OCI-LY3 (cell line): ENCODE data around the gene DNAJB13.

Experiments used
- H2AFZ ChIP-seq: fragments of 200-600, 300-600 bp; shearing (Covaris generic); 2 replicates; pipeline ENCODE4 v1.6.0; 2014; ENCODE audit warnings: antibody characterized with exemption, low read depth, low read length
- H3K27ac ChIP-seq: fragments of 200-600, 300-600 bp; sonication (generic); 2 replicates; pipeline ENCODE4 v1.5.1; 2014; ENCODE audit warnings: mild to moderate bottlenecking, low read length, moderate library complexity, mixed read lengths
- H3K27me3 ChIP-seq: fragments of 200-600, 300-600 bp; sonication (generic); 2 replicates; pipeline ENCODE4 v1.6.1; 2014; ENCODE audit warnings: low read depth, low read length, mixed read lengths
- H3K36me3 ChIP-seq: fragments of 200-600, 300-600 bp; sonication (generic); replicated peaks from 2 replicates; pipeline ENCODE3; 2014; ENCODE audit warnings: low read depth, low read length, mixed read lengths
- H3K4me1 ChIP-seq: fragments of 300-600, 200-600 bp; sonication (generic); 2 replicates; pipeline ENCODE4 v1.6.1; 2014; ENCODE audit warnings: low read length, mixed read lengths
- H3K4me2 ChIP-seq: fragments of 200-600, 300-600 bp; sonication (generic); 2 replicates; pipeline ENCODE4 v1.6.1; 2014; ENCODE audit warnings: low read length, mixed read lengths
- H3K4me3 ChIP-seq: fragments of 300-600, 200-600 bp; sonication (generic); 2 replicates; pipeline ENCODE4 v1.5.1; 2014; ENCODE audit warnings: antibody characterized with exemption, mild to moderate bottlenecking, low read length, moderate library complexity
- H3K79me2 ChIP-seq: fragments of 300-600, 200-600 bp; shearing (Covaris generic); 2 replicates; pipeline ENCODE4 v1.6.1; 2014; ENCODE audit warnings: mild to moderate bottlenecking, low read length, mixed read lengths
- H3K9ac ChIP-seq: fragments of 300-600, 200-600 bp; shearing (Covaris generic); 2 replicates; pipeline ENCODE4 v1.6.0; 2014; ENCODE audit warnings: mild to moderate bottlenecking, low read length, moderate library complexity
- H3K9me3 ChIP-seq: fragments of 200-600, 300-600 bp; shearing (Covaris generic); 2 replicates; pipeline ENCODE4 v1.6.1; 2014; ENCODE audit warnings: low read length, mixed read lengths; ENCODE audit not compliant: insufficient read depth
- H4K20me1 ChIP-seq: fragments of 200-600, 300-600 bp; sonication (generic); 2 replicates; pipeline ENCODE4 v1.6.1; 2016; ENCODE audit warnings: low read length, mixed read lengths; ENCODE audit not compliant: insufficient read depth
- EZH2phosphoT487 ChIP-seq: fragments of 200-600 bp; shearing (Covaris generic); IDR thresholded peaks from 2 replicates; pipeline ENCODE4 v1.6.1; 2018; ENCODE audit warnings: antibody characterized with exemption, mixed run types, low read depth
- TF ChIP-seq, protein P1 (sequence below): fragments of 200-600, 300-600 bp; sonication (generic); IDR thresholded peaks from 2 replicates; pipeline ENCODE4 v1.5.1; 2014; ENCODE audit warnings: antibody characterized with exemption, low read length, low read depth

DNAJB13 gene

DNA sequence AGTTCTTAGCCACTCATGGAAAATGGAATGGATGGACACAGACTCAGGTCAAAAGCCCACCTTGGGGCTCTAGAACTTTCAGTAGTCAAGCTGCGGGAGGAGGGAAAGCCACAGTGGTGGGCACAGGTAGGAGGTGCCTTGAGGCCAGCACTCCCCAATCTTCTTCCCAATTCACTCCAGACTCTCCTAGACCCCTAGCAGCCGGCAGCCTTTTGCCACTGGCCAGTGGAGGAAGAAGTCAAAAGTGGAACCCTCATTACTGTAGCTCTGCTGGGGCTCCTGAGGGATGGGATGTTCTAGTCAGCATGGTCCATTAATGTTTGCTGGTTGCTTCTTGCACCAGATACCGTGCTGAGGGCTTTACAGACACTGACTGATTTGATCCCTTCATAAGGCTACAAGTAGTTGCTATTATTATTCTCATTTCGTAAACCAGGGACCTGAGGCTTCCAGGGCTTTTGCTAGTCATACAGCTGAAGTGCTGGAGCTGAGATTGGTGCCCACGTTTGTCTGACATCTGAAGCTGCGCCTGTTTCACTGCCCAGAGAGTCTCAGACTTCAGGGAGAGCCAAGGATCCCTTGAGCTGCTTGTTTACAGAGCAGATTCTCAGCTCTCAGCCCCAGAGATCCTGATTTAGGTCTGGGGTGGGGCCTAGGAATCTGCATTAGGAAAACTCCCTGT is 57.0 kb downstream of the DNAJB13 start:
- H3K9me3 ChIP-seq = no peaks in the 10 kb centered on the region
- peaks cover 16% of the 10 kb centered on the region for H3K4me1 ChIP-seq
- no peaks in the 10 kb centered on the region for H3K27me3 ChIP-seq
- H3K9ac ChIP-seq = no peak overlapping the region
- H3K36me3 ChIP-seq = peaks cover 2% of the 10 kb centered on the region
- no peak overlapping the region for H3K27ac ChIP-seq
- TF ChIP-seq, protein P1, sequence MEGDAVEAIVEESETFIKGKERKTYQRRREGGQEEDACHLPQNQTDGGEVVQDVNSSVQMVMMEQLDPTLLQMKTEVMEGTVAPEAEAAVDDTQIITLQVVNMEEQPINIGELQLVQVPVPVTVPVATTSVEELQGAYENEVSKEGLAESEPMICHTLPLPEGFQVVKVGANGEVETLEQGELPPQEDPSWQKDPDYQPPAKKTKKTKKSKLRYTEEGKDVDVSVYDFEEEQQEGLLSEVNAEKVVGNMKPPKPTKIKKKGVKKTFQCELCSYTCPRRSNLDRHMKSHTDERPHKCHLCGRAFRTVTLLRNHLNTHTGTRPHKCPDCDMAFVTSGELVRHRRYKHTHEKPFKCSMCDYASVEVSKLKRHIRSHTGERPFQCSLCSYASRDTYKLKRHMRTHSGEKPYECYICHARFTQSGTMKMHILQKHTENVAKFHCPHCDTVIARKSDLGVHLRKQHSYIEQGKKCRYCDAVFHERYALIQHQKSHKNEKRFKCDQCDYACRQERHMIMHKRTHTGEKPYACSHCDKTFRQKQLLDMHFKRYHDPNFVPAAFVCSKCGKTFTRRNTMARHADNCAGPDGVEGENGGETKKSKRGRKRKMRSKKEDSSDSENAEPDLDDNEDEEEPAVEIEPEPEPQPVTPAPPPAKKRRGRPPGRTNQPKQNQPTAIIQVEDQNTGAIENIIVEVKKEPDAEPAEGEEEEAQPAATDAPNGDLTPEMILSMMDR = no peak
- TF ChIP-seq EZH2phosphoT487 = no peak
- no peak overlapping the region for H3K4me3 ChIP-seq
- H3K79me2 ChIP-seq = no peaks in the 10 kb centered on the region
- no peak overlapping the region for H2AFZ ChIP-seq
- H3K4me2 ChIP-seq = no peak overlapping the region
- no peaks in the 10 kb centered on the region for H4K20me1 ChIP-seq

DNA sequence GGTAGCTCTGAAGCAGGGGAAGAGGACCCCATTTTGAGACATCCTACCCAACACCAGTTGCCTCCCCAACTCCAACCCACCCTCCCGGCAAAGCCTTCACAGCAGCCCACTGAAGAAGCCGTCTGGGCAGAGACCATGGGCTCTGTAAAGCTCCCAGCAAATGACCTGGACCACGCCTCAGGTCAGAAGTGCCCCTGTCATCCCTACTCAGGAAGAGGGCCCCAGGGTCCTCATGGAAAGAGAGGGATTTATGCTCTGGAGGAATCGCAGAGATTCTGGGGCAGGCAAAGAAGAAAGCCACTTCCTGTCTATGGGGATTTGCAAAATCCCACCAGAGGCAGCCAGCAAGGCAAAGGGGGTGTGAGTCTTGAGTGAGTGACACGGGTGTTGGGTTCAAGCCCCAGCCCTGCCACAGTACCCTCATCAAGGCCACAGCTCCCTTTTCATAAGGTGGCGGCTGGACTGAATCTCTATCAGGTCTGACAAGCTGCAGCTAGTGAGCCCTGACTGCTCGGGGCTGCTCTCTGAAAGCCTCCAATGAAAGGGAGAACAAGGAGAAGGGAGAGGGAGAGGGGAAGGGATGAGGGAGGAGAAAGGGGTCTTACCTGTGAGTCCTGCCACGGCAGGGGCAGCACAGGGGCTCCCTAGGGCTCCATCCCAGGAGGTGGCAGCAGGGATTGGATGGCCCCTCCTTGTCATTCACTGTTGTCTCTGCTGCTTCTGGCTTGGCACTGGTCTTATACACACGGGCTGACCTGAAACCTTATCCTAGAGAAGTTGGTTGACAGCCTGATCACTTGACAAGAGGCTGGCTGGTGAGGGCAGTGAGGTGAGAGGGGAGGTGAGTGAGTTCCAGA is 57.8 kb downstream of the DNAJB13 start, which contains the start of gene UCP3:
Gene UCP3, minus strand, starts transcription at position 713 of the 857 bp plus-strand sequence. CDS start 2,043 bp downstream, outside the sequence.
- Histone ChIP-seq H3K4me3 (no peak within 1 kb of the TSS), H3K9ac (no peak within 1 kb of the TSS), H3K79me2 (no peaks in the 10 kb centered on the region), H3K27ac (no peak within 1 kb of the TSS), H3K27me3 (no peaks in the 10 kb centered on the region), H3K4me2 (no peak within 1 kb of the TSS), H3K36me3 (peaks cover 7% of the 10 kb centered on the region), H3K4me1 (peaks cover 16% of the 10 kb centered on the region), H3K9me3 (no peaks in the 10 kb centered on the region), H4K20me1 (no peaks in the 10 kb centered on the region), H2AFZ (no peak within 1 kb of the TSS)
- TF ChIP-seq EZH2phosphoT487 = no peak
- TF ChIP-seq, protein P1 = no peak

DNA sequence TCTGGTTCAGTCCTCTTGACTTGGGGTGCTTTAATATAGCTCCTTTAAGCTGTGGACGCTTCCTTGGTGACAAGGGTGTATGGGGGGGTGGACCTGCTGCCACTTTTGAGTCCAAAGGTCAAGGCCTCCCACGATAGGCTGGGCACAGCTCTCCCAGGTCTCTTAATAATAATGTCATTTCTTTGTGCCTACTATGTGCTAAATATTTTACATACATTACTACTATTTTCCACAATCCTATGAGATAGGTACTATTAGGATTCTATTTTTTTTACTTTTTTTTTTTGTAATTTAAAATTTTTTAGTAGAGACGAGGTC is 58.4 kb downstream of the DNAJB13 start:
- no peaks in the 10 kb centered on the region for H4K20me1 ChIP-seq
- no peak overlapping the region for H3K4me3 ChIP-seq
- H3K79me2 ChIP-seq = no peaks in the 10 kb centered on the region
- no peak overlapping the region for H2AFZ ChIP-seq
- no peaks in the 10 kb centered on the region for H3K27me3 ChIP-seq
- H3K27ac ChIP-seq = no peak overlapping the region
- peaks cover 16% of the 10 kb centered on the region for H3K4me1 ChIP-seq
- H3K4me2 ChIP-seq = no peak overlapping the region
- no peak overlapping the region for H3K9ac ChIP-seq
- H3K36me3 ChIP-seq = peaks cover 7% of the 10 kb centered on the region
- H3K9me3 ChIP-seq = no peaks in the 10 kb centered on the region
- no peak for TF ChIP-seq EZH2phosphoT487
- TF ChIP-seq, protein P1 = no peak

GRCh38 chr11:74009675-74010305 is 59.0 kb downstream of the DNAJB13 start:
- Histone ChIP-seq H3K36me3 (peaks cover 7% of the 10 kb centered on the region), H3K9me3 (no peaks in the 10 kb centered on the region), H3K4me2 (no peak overlapping the region), H3K4me1 (peaks cover 16% of the 10 kb centered on the region), H3K27me3 (no peaks in the 10 kb centered on the region), H3K27ac (no peak overlapping the region), H3K4me3 (no peak overlapping the region), H3K79me2 (no peaks in the 10 kb centered on the region), H3K9ac (no peak overlapping the region), H2AFZ (no peak overlapping the region), H4K20me1 (no peaks in the 10 kb centered on the region)
- no peak for TF ChIP-seq EZH2phosphoT487
- TF ChIP-seq, protein P1 = no peak
